Aorta (tissue), 5 donors: ENCODE data around the gene LIMCH1. TPM values are rescaled to one million over a fixed set of nuclear protein-coding genes. Genes with fewer than 3 reads are reported as not detected.

Experiments
- ATAC-seq: fragments of 200-7000 bp; cut with Tn5 transposase; one replicate; pipeline ENCODE4 v1.9.1; 2022; ENCODE audit warnings: moderate library complexity; ENCODE audit not compliant: low FRiP score
- DNase-seq, 2 donors: peaks; one replicate each; pipeline ENCODE4 v3.0.0-alpha.2; 2020
- H3K27ac ChIP-seq, 2 donors: one replicate each; pipeline ENCODE4 v1.5.1; 2013; ENCODE audit warnings: low read length in 2 of 2, mild to moderate bottlenecking in 2 of 2, moderate library complexity in 2 of 2, control low read depth in 1 of 2, inconsistent platforms in 1 of 2, low read depth in 1 of 2
- H3K27me3 ChIP-seq, 2 donors: one replicate each; pipeline ENCODE4 v1.6.1; 2013; ENCODE audit warnings: control low read depth in 1 of 2, low read length in 1 of 2, mild to moderate bottlenecking in 1 of 2, moderate library complexity in 1 of 2; ENCODE audit not compliant: insufficient read depth in 2 of 2, control insufficient read depth in 1 of 2
- H3K36me3 ChIP-seq, 2 donors: one replicate each; pipeline ENCODE4 v1.6.1; 2013; ENCODE audit warnings: control low read depth in 1 of 2, low read length in 1 of 2, mild to moderate bottlenecking in 1 of 2; ENCODE audit not compliant: insufficient read depth in 2 of 2, control insufficient read depth in 1 of 2
- H3K4me1 ChIP-seq, 2 donors: one replicate each; pipeline ENCODE4 v1.6.1; 2013; ENCODE audit warnings: low read length in 2 of 2, control low read depth in 1 of 2, mild to moderate bottlenecking in 1 of 2, moderate library complexity in 1 of 2; ENCODE audit not compliant: insufficient read depth in 2 of 2, control insufficient read depth in 1 of 2
- H3K4me3 ChIP-seq, 2 donors: one replicate each; pipeline ENCODE4 v1.5.1; 2013; ENCODE audit warnings: low read length in 2 of 2, control low read depth in 1 of 2, mild to moderate bottlenecking in 1 of 2
- H3K9me3 ChIP-seq: one replicate; pipeline ENCODE4 v1.6.1; 2013; ENCODE audit warnings: mild to moderate bottlenecking, low read length; ENCODE audit not compliant: control insufficient read depth
- WGBS, 2 donors: extraction: QIAGEN DNeasy Blood & Tissue Kit; methylation state at CpG; one replicate each; pipeline ENCODE4 v1.1.7; 2013; 5-methylcytosine and 5-hydroxymethylcytosine counted together
- intact Hi-C, 2 donors: fragments of 100-400 bp; cut with DNase I; formaldehyde crosslinking; loops; one replicate each; pipeline versions ENCODE4 v1.14.2 to v1.15.0; 2022
- polyA plus RNA-seq, 2 donors: library from polyadenylated mRNA; stranded (reverse); fragments of 200-250 nt; gene quantifications; one replicate each; pipeline ENCODE4 v1.2.3, GENCODE V29; 2013
- total RNA-seq, 2 donors: library from RNA; stranded (reverse); fragmentation: NEBNext Ultra II Directional; extraction: Animal tissue kit (Norgen Biotek cat#: 25700); gene quantifications; one replicate each; pipeline ENCODE4 v1.2.1, GENCODE V29; 2021
- donor health status: healthy with polysubstance abuse.
- donor health status: Bipolar disorder and iron deficiency.
- donor health status: DM: no; HTN: no; CAD: no.
- donor health status: DM: no; HTN: no; CAD: no.
- donor health status: DM: yes; HTN: yes; CAD: no.

The LIMCH1 gene
- total and polyA plus RNA-seq, 4 donors, result 31.7 to 191 (median 109) TPM

GRCh38 chr4:41568363-41568762 lies 30.4 kb downstream of the LIMCH1 start:
- ATAC-seq (no peak), DNase-seq (no peak)
- no peaks in the 10 kb centered on the region for H3K27me3 ChIP-seq
- no peak overlapping the region for H3K27ac ChIP-seq
- WGBS, 2 donors, result 80 to 83% methylated on average over 5 of the region's 5 CpGs
- H3K36me3 ChIP-seq, result no peaks in the 10 kb centered on the region
- H3K4me1 ChIP-seq, result peaks cover 6 to 15% of the 10 kb centered on the region in 2 donors
- no peak overlapping the region for H3K4me3 ChIP-seq
- no peaks in the 10 kb centered on the region for H3K9me3 ChIP-seq
- intact Hi-C loops, result no loop called here

GRCh38 chr4:41569961-41570360 lies 32.0 kb downstream of the LIMCH1 start:
- Histone ChIP-seq H3K36me3 (no peaks in the 10 kb centered on the region), H3K4me1 (peaks cover 7 to 16% of the 10 kb centered on the region in 2 donors), H3K27me3 (no peaks in the 10 kb centered on the region), H3K9me3 (no peaks in the 10 kb centered on the region), H3K4me3 (no peak overlapping the region), H3K27ac (peak overlapping the region in 1 of 2 donors; percentile 25)
- intact Hi-C loops, result loop anchor here in 1 of 2 donors (5.0 kb wide), 1 partner anchor 42 kb away; no protein-coding TSS in a partner anchor
- 4 to 6% methylated on average over 4 of the region's 4 CpGs for whole genome bisulfite sequencing, 2 donors
- ATAC-seq (peak; percentile 68), DNase-seq (peak in 1 of 2 donors; percentile 42)

GRCh38 chr4:41571422-41571821 lies 33.5 kb downstream of the LIMCH1 start:
- DNase-seq, result no peak
- peaks cover 7 to 16% of the 10 kb centered on the region in 2 donors for H3K4me1 ChIP-seq
- no peak for ATAC-seq
- H3K27ac ChIP-seq, result peak overlapping the region in 1 of 2 donors; percentile 32
- no peaks in the 10 kb centered on the region for H3K9me3 ChIP-seq
- H3K27me3 ChIP-seq, result no peaks in the 10 kb centered on the region
- H3K4me3 ChIP-seq, result no peak overlapping the region
- H3K36me3 ChIP-seq, result no peaks in the 10 kb centered on the region
- intact Hi-C loops, result loop anchor here in 1 of 2 donors (5.0 kb wide), 1 partner anchor 41 kb away; no protein-coding TSS in a partner anchor
- 80 to 91% methylated on average over 1 of the region's 1 CpG for WGBS, 2 donors

GRCh38 chr4:41572516-41572915 lies 34.6 kb downstream of the LIMCH1 start:
- Histone ChIP-seq H3K9me3 (no peaks in the 10 kb centered on the region), H3K27ac (no peak overlapping the region), H3K4me3 (no peak overlapping the region), H3K27me3 (no peaks in the 10 kb centered on the region), H3K4me1 (peaks cover 7 to 15% of the 10 kb centered on the region in 2 donors), H3K36me3 (no peaks in the 10 kb centered on the region)
- ATAC-seq (no peak), DNase-seq (no peak)
- WGBS, 2 donors, result 23 to 25% methylated on average over 5 of the region's 5 CpGs
- intact Hi-C loops, result loop anchor here in 1 of 2 donors (5.0 kb wide), 1 partner anchor 40 kb away; no protein-coding TSS in a partner anchor

- no peak for DNase-seq
- H3K4me1 ChIP-seq, result peaks cover 7 to 15% of the 10 kb centered on the region in 2 donors
These were observed 35.0 kb downstream of the LIMCH1 start for GRCh38 chr4:41572956-41573355.

GRCh38 chr4:41573502-41574001 lies 35.6 kb downstream of the LIMCH1 start:
- Histone ChIP-seq H3K27me3 (no peaks in the 10 kb centered on the region), H3K36me3 (no peaks in the 10 kb centered on the region), H3K4me1 (peaks cover 7 to 15% of the 10 kb centered on the region in 2 donors), H3K4me3 (no peak overlapping the region), H3K9me3 (no peaks in the 10 kb centered on the region), H3K27ac (no peak overlapping the region)
- intact Hi-C loops, result loop anchor here in 1 of 2 donors (5.0 kb wide), 1 partner anchor 39 kb away; no protein-coding TSS in a partner anchor
- ATAC-seq (no peak), DNase-seq (no peak)
- WGBS, 2 donors, result 41 to 44% methylated on average over 4 of the region's 4 CpGs

More at GRCh38 chr4:41572956-41573355, 35.0 kb downstream of the LIMCH1 start:
- Histone ChIP-seq H3K36me3 (no peaks in the 10 kb centered on the region), H3K27ac (no peak overlapping the region), H3K27me3 (no peaks in the 10 kb centered on the region), H3K4me3 (no peak overlapping the region), H3K9me3 (no peaks in the 10 kb centered on the region)
- intact Hi-C loops, result loop anchor here in 1 of 2 donors (5.0 kb wide), 1 partner anchor 39 kb away; no protein-coding TSS in a partner anchor
- WGBS, 2 donors, result 75 to 81% methylated on average over 2 of the region's 2 CpGs
- no peak for ATAC-seq

GRCh38 chr4:41575207-41575606 lies 37.2 kb downstream of the LIMCH1 start:
- H3K36me3 ChIP-seq, result no peaks in the 10 kb centered on the region
- H3K9me3 ChIP-seq, result no peaks in the 10 kb centered on the region
- peaks cover 7 to 15% of the 10 kb centered on the region in 2 donors for H3K4me1 ChIP-seq
- H3K27ac ChIP-seq, result no peak overlapping the region
- H3K4me3 ChIP-seq, result no peak overlapping the region
- WGBS, 2 donors, result 79 to 93% methylated on average over 4 of the region's 4 CpGs
- no peak for DNase-seq
- ATAC-seq, result no peak
- no peaks in the 10 kb centered on the region for H3K27me3 ChIP-seq
- intact Hi-C loops, result no loop called here

GRCh38 chr4:41575665-41576064 lies 37.7 kb downstream of the LIMCH1 start:
- intact Hi-C loops, result no loop called here
- DNase-seq (no peak), ATAC-seq (no peak)
- WGBS, 2 donors, result 92 to 96% methylated on average over 1 of the region's 1 CpG
- Histone ChIP-seq H3K4me1 (peaks cover 4 to 11% of the 10 kb centered on the region in 2 donors), H3K9me3 (no peaks in the 10 kb centered on the region), H3K4me3 (no peak overlapping the region), H3K27ac (no peak overlapping the region), H3K27me3 (no peaks in the 10 kb centered on the region), H3K36me3 (no peaks in the 10 kb centered on the region)

- Histone ChIP-seq H3K4me1 (peaks cover 0 to 3% of the 10 kb centered on the region in 2 donors), H3K36me3 (no peaks in the 10 kb centered on the region), H3K27me3 (no peaks in the 10 kb centered on the region), H3K9me3 (no peaks in the 10 kb centered on the region), H3K4me3 (no peak overlapping the region), H3K27ac (no peak overlapping the region)
- DNase-seq, result no peak
- no peak for ATAC-seq
- intact Hi-C loops, result no loop called here
- WGBS, 2 donors, result 65 to 97% methylated on average over 3 of the region's 3 CpGs
These were observed 41.1 kb downstream of the LIMCH1 start for GRCh38 chr4:41579043-41579442.
